Smooth muscle cell (in vitro differentiated cells): Measurements from ENCODE around the gene CTLA4. TPM values are rescaled to one million over a fixed set of nuclear protein-coding genes. Genes with fewer than 3 reads are reported as not detected.

Experiments used
- DNase-seq: peaks from one replicate; lab custom pipeline; 2025; ENCODE audit not compliant: unreplicated experiment; lab: John Stamatoyannopoulos, UW
- H2AFZ ChIP-seq: fragments of 200-600 bp; sonication (generic); 2 replicates; pipeline ENCODE4 v1.6.0; 2016; ENCODE audit warnings: antibody characterized with exemption, low read depth, mild to moderate bottlenecking
- H3F3A ChIP-seq: fragments of 200-600 bp; sonication (generic); 2 replicates; pipeline ENCODE4 v1.6.0; 2017; ENCODE audit warnings: antibody characterized with exemption, low read depth
- H3K27ac ChIP-seq: fragments of 200-600 bp; sonication (generic); 2 replicates; pipeline ENCODE4 v1.5.1; 2016; ENCODE audit warnings: low read depth, mild to moderate bottlenecking
- H3K27me3 ChIP-seq: fragments of 200-600 bp; sonication (generic); 2 replicates; pipeline ENCODE4 v1.6.1; 2016; ENCODE audit warnings: low read depth, mild to moderate bottlenecking
- H3K36me3 ChIP-seq: fragments of 200-600 bp; sonication (generic); 2 replicates; pipeline ENCODE4 v1.5.1; 2016; ENCODE audit warnings: low read depth
- H3K4me1 ChIP-seq: fragments of 200-600 bp; sonication (generic); 2 replicates; pipeline ENCODE4 v1.5.1; 2016; ENCODE audit warnings: low read depth
- H3K4me2 ChIP-seq: fragments of 200-600 bp; sonication (generic); 2 replicates; pipeline ENCODE4 v1.6.0; 2016; ENCODE audit warnings: mild to moderate bottlenecking
- H3K4me3 ChIP-seq: fragments of 200-600 bp; sonication (generic); 2 replicates; pipeline ENCODE4 v1.5.1; 2016; ENCODE audit warnings: mild to moderate bottlenecking
- H3K79me2 ChIP-seq: fragments of 200-600 bp; sonication (generic); 2 replicates; pipeline ENCODE4 v1.6.0; 2016; ENCODE audit warnings: low read depth, mild to moderate bottlenecking
- H3K9ac ChIP-seq: fragments of 200-600 bp; sonication (generic); 2 replicates; pipeline ENCODE4 v1.6.0; 2016; ENCODE audit warnings: low read depth
- H3K9me3 ChIP-seq: fragments of 200-600 bp; sonication (generic); replicated peaks from 2 replicates; pipeline ENCODE4 v1.5.1; 2016; ENCODE audit warnings: low read depth
- H4K20me1 ChIP-seq: fragments of 200-600 bp; sonication (generic); 2 replicates; pipeline ENCODE4 v1.6.0; 2016; ENCODE audit warnings: low read depth
- CTCF ChIP-seq: fragments of 200-600 bp; sonication (generic); IDR thresholded peaks from 2 replicates; pipeline ENCODE4 v1.5.1; 2017; ENCODE audit warnings: borderline replicate concordance, mild to moderate bottlenecking, antibody characterized with exemption; ENCODE audit not compliant: insufficient read depth, poor library complexity, severe bottlenecking
- WGBS: methylation state at CpG from one replicate; pipeline ENCODE4 v1.1.7; 2016; ENCODE audit warnings: low lambda C conversion rate; 5-methylcytosine and 5-hydroxymethylcytosine counted together
- polyA plus RNA-seq: library from polyadenylated mRNA; unstranded; fragments of >200 nt; fragmentation: Nextera tagmentation; extraction: Ambion mirVana; gene quantifications from 2 replicates; pipeline ENCODE4 v1.2.1, GENCODE V29; 2016
- total RNA-seq: library from RNA; depleted of rRNA; stranded (reverse); fragments of >200 nt; gene quantifications from 2 replicates; pipeline ENCODE4 v1.2.3, GENCODE V29; 2014

The CTLA4 gene
- total and polyA plus RNA-seq, 2 experiments from 2014 or later = not detected

- no peak for DNase-seq
- Histone ChIP-seq H3F3A (no peaks in the 10 kb centered on the region), H3K79me2 (no peaks in the 10 kb centered on the region), H2AFZ (no peak overlapping the region), H3K27me3 (no peaks in the 10 kb centered on the region), H3K9me3 (no peaks in the 10 kb centered on the region), H3K4me2 (no peak overlapping the region), H3K27ac (no peak overlapping the region), H3K9ac (no peak overlapping the region), H3K36me3 (no peaks in the 10 kb centered on the region), H3K4me3 (no peak overlapping the region), H3K4me1 (no peaks in the 10 kb centered on the region), H4K20me1 (no peaks in the 10 kb centered on the region)
- no peak for TF ChIP-seq CTCF
- WGBS = 79% methylated on average over 19 of the region's 19 CpGs
Observed at GRCh38 chr2:203835892-203836800, 31.4 kb upstream of the CTLA4 start.

- Histone ChIP-seq H3K4me1 (no peaks in the 10 kb centered on the region), H3K79me2 (no peaks in the 10 kb centered on the region), H3K9ac (no peak overlapping the region), H4K20me1 (no peaks in the 10 kb centered on the region), H3K4me2 (no peak overlapping the region), H3K9me3 (no peaks in the 10 kb centered on the region), H3F3A (no peaks in the 10 kb centered on the region), H3K27ac (no peak overlapping the region), H3K27me3 (no peaks in the 10 kb centered on the region), H2AFZ (no peak overlapping the region), H3K4me3 (no peak overlapping the region), H3K36me3 (no peaks in the 10 kb centered on the region)
- no peak for TF ChIP-seq CTCF
- no peak for DNase-seq
- WGBS = 91% methylated on average over 5 of the region's 5 CpGs
Observed at GRCh38 chr2:203840655-203841205, 26.8 kb upstream of the CTLA4 start.

GRCh38 chr2:203841654-203842053 lies 25.9 kb upstream of the CTLA4 start:
- Histone ChIP-seq H3K4me1 (no peaks in the 10 kb centered on the region), H3K9me3 (no peaks in the 10 kb centered on the region), H3K9ac (no peak overlapping the region), H3K27me3 (no peaks in the 10 kb centered on the region), H3K27ac (no peak overlapping the region), H3K36me3 (no peaks in the 10 kb centered on the region), H3K79me2 (no peaks in the 10 kb centered on the region), H3K4me3 (no peak overlapping the region), H2AFZ (no peak overlapping the region), H4K20me1 (no peaks in the 10 kb centered on the region), H3K4me2 (no peak overlapping the region), H3F3A (no peaks in the 10 kb centered on the region)
- no peak for TF ChIP-seq CTCF
- 91% methylated on average over 5 of the region's 5 CpGs for WGBS
- DNase-seq = no peak
